Astrocyte of the cerebellum (primary cell): ENCODE data around the gene ARAP2.

Experiments used
- DNase-seq: peaks from one replicate; pipeline ENCODE4 v3.0.0-alpha.2; 2011; ENCODE audit warnings: low read depth
- H3K4me3 ChIP-seq: 2 replicates; pipeline ENCODE4 v1.5.1; 2011; ENCODE audit warnings: mild to moderate bottlenecking, low read depth, low read length, moderate library complexity
- CTCF ChIP-seq: IDR thresholded peaks from 2 replicates; pipeline ENCODE4 v1.5.1; 2012; ENCODE audit warnings: low read length, low read depth, moderate library complexity, mild to moderate bottlenecking; ENCODE audit errors: missing control alignments
- in situ Hi-C: cut with HindIII; loops from 2 replicates; pipeline ENCODE4 v1.10.0; 2017; ENCODE audit warnings: low sequenced_read_pairs

The ARAP2 gene

GRCh38 chr4:36178484-36178883 is 65.8 kb downstream of the ARAP2 start:
- no peak for TF ChIP-seq CTCF
- in situ Hi-C loops = no loop called here
- H3K4me3 ChIP-seq = no peak overlapping the region
- no peak for DNase-seq

- TF ChIP-seq CTCF = no peak
- in situ Hi-C loops = no loop called here
- no peak overlapping the region for H3K4me3 ChIP-seq
- no peak for DNase-seq
These were observed 66.4 kb downstream of the ARAP2 start for GRCh38 chr4:36177946-36178345.

DNA sequence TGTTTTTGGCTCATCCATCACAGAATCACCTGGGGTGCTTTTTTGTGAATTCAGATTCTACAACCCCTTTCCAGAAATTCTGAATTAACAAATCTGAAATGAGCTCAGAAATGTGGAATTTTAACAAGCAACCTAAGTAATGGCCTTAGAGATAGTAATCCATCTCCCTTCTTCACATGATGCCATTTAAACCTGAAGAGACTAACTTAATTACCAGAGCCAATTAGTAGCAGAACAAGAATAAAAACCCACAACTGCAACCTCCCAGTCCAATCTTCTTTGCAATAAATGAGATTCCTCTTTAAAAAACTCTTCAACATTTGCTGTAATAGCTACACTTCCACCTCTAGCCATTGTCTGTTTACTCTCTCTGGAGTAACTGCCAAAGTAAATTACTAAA is 69.7 kb downstream of the ARAP2 start:
- no peak for TF ChIP-seq CTCF
- DNase-seq = no peak
- H3K4me3 ChIP-seq = no peak overlapping the region
- in situ Hi-C loops = no loop called here

DNA sequence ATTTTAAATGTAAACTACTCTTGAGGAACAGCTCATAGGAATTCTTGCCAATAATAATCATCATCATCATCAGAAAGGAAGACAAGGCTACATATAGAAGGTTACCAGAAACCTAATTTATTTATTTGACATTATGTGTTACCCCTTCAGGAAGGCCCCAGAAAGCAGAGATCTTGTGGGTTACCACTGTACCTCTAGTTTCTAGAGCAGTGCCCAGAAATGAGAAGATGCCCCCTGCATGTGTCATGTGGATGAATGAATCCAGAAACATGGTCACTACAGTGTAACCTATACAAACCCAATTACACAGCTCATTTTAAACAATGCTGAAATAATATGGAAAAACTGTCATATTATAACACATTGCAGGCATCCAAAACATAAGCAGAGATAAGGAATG is 70.4 kb downstream of the ARAP2 start:
- in situ Hi-C loops = no loop called here
- no peak for TF ChIP-seq CTCF
- H3K4me3 ChIP-seq = no peak overlapping the region
- no peak for DNase-seq

DNA sequence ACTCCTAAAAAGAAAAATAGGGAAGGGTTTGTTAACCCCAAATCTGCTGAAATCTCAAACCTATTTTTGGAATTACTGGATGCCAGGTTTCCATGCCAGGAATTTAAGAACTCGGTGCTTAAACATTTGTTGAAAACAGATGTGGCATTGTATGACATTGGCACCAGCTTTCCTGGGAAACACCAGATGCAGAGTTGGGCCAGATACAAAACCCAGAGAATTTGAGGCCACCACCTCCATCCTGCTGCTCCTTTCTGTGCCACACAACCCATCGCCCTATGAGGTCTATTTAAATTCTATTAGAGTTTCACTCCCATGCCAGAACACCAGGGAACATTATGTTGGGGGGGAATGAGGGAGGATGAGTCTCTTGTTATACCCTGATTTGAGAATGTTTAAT is 71.7 kb downstream of the ARAP2 start:
- in situ Hi-C loops = no loop called here
- no peak overlapping the region for H3K4me3 ChIP-seq
- DNase-seq = no peak
- TF ChIP-seq CTCF = no peak

DNA sequence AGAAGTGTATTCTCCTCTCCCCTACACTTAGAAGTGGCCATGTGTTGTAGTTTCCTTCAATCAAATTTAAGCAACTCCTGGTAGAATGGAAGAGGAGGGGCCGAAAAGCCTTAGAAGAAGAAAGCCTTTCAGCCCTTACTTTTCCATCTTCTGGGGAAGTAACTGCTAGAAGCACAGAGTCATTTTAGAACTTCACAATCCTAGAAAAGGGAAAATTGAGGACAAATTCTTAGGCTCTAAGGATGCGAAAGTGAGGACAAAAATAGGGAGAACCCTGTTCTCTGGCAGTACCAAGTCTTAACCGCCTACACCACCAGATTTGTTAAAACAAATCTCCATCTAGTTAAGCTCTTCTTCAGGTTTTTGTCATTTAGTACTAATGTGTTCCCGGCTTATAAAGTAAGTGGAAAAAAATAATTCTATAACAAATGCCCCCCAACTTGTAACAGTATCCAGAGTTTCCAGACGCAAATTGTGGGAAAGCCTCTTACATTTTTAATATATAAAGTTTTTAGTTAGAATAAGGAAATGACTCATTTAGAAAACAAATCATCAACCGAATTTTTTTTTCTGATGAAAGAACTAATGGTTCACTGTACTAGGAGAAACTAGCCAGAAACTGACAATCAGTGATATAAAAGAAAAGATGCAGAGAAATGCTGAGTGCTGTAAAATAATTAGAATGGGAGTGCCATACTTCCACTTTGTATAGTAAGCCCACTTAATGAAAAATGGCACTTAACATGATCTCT is 76.0 kb downstream of the ARAP2 start:
- H3K4me3 ChIP-seq = no peak overlapping the region
- TF ChIP-seq CTCF = no peak
- no peak for DNase-seq
- in situ Hi-C loops = no loop called here
